CD4-positive, alpha-beta T cell (primary cell): ENCODE results near the gene SAMD10. TPM values are rescaled to one million over a fixed set of nuclear protein-coding genes. Genes with fewer than 3 reads are reported as not detected.

ENCODE experiments used
- ATAC-seq: fragments of 200-7000 bp; cut with Tn5 transposase; one replicate; pipeline ENCODE4 v1.10.0; 2022; ENCODE audit warnings: mild to moderate bottlenecking; ENCODE audit not compliant: poor library complexity
- CTCF ChIA-PET: fragments of 350-600 bp; sonication (Branson Sonifier 250); formaldehyde crosslinking; loops from one replicate; lab custom pipeline; 2021; ENCODE audit warnings: antibody characterized with exemption, inconsistent platforms; lab: Charles Lee
- POLR2A ChIA-PET: fragments of 350-600 bp; sonication (Branson Sonifier 250); formaldehyde crosslinking; loops from one replicate; lab custom pipeline; 2021; ENCODE audit warnings: antibody characterized with exemption, inconsistent platforms; lab: Charles Lee
- DNase-seq, 14 experiments: peaks; one replicate each; pipeline ENCODE4 v3.0.0-alpha.2; 2013 to 2020; ENCODE audit warnings: mixed read lengths in 2 of 14
- H3K27ac ChIP-seq, 2 donors: one replicate each; pipeline versions ENCODE4 v1.5.1 to v1.7.0; 2013; ENCODE audit warnings: low read length in 2 of 2, low read depth in 1 of 2, mild to moderate bottlenecking in 1 of 2
- H3K27me3 ChIP-seq, 2 experiments: 1 replicate in 1 of 2; 2 replicates in 1 of 2; pipeline versions ENCODE4 v1.6.1 to v1.7.0; 2013; ENCODE audit warnings: low read length in 2 of 2, control low read depth in 1 of 2, mild to moderate bottlenecking in 1 of 2, moderate library complexity in 1 of 2; ENCODE audit not compliant: insufficient read depth in 2 of 2, control insufficient read depth in 1 of 2
- H3K36me3 ChIP-seq: one replicate; pipeline ENCODE4 v1.6.1; 2013; ENCODE audit warnings: low read length, control low read depth; ENCODE audit not compliant: insufficient read depth
- H3K4me1 ChIP-seq: one replicate; pipeline ENCODE4 v1.6.1; 2013; ENCODE audit warnings: low read length, control low read depth; ENCODE audit not compliant: insufficient read depth
- H3K4me3 ChIP-seq: one replicate; pipeline ENCODE4 v1.5.1; 2013; ENCODE audit warnings: mild to moderate bottlenecking, low read length, moderate library complexity
- H3K9me3 ChIP-seq, 2 experiments: 1 replicate in 1 of 2; 2 replicates in 1 of 2; pipeline versions ENCODE4 v1.6.1 to v1.7.0; 2013; ENCODE audit warnings: low read length in 2 of 2, mild to moderate bottlenecking in 2 of 2, control low read depth in 1 of 2, moderate library complexity in 1 of 2; ENCODE audit not compliant: control insufficient read depth in 1 of 2, insufficient read depth in 1 of 2
- H3K27ac Mint-ChIP-seq: one replicate; pipeline ENCODE4 v1.8.0; 2020; ENCODE audit warnings: mixed read lengths
- H3K27me3 Mint-ChIP-seq: one replicate; pipeline ENCODE4 v1.8.0; 2021; ENCODE audit warnings: mixed read lengths
- H3K36me3 Mint-ChIP-seq: one replicate; pipeline ENCODE4 v1.8.0; 2021; ENCODE audit warnings: low read depth, mixed read lengths
- H3K4me1 Mint-ChIP-seq: one replicate; pipeline ENCODE4 v1.8.0; 2021; ENCODE audit warnings: low read depth, mixed read lengths
- H3K4me3 Mint-ChIP-seq: one replicate; pipeline ENCODE4 v1.8.0; 2020; ENCODE audit warnings: mild to moderate bottlenecking, mixed read lengths
- H3K9me3 Mint-ChIP-seq: one replicate; pipeline ENCODE4 v1.8.0; 2020; ENCODE audit warnings: mixed read lengths
- CTCF ChIP-seq: fragments of 200-600 bp; IDR thresholded peaks from one replicate; pipeline ENCODE4 v1.8.0; 2022; ENCODE audit warnings: antibody characterized with exemption, mild to moderate bottlenecking
- intact Hi-C, 2 experiments: fragments of 100-400 bp; cut with DNase I in 1 of 2; cut with micrococcal nuclease in 1 of 2; formaldehyde crosslinking; loops; one replicate each; pipeline versions ENCODE4 v1.15.1 to v1.9.0; 2023 to 2025; cut with DNase I, micrococcal nuclease
- total RNA-seq, 174 experiments: library from RNA in 2 of 174; stranded (reverse) in 2 of 174; gene quantifications; one replicate each; pipeline ENCODE4 v1.2.3 and lab custom pipeline; 2021 to 2026

SAMD10 gene
- total RNA-seq, 2 experiments from 2014 or later = 12.0 to 12.1 TPM

- peaks cover 97% of the 10 kb centered on the region for H3K36me3 Mint-ChIP-seq
- no peak overlapping the region for H3K27ac Mint-ChIP-seq
- DNase-seq = no peak
Observed at GRCh38 chr20:64025101-64025825, 45.8 kb upstream of the SAMD10 start.

GRCh38 chr20:64024141-64024990 lies 44.9 kb upstream of the SAMD10 start:
- ATAC-seq (no peak), DNase-seq (no peak)
- Histone ChIP-seq H3K27me3 (no peaks in the 10 kb centered on the region), H3K4me1 (no peaks in the 10 kb centered on the region), H3K27ac (no peak overlapping the region), H3K36me3 (peaks cover 96% of the 10 kb centered on the region), H3K4me3 (no peak overlapping the region), H3K9me3 (no peaks in the 10 kb centered on the region)
- ChIA-PET POLR2A (no interaction called here), CTCF (interaction anchor here (0.6 to 2.3 kb wide), 2 partner anchors 14 to 15 kb away, joined by 5 to 8 read pairs; no protein-coding TSS in a partner anchor)
- H3K27me3 Mint-ChIP-seq = no peaks in the 10 kb centered on the region
- no peak overlapping the region for H3K4me3 Mint-ChIP-seq
- intact Hi-C loops = no loop called here
- no peak overlapping the region for H3K27ac Mint-ChIP-seq
- peaks cover 97% of the 10 kb centered on the region for H3K36me3 Mint-ChIP-seq
- TF ChIP-seq CTCF = no peak
- no peaks in the 10 kb centered on the region for H3K9me3 Mint-ChIP-seq
- no peaks in the 10 kb centered on the region for H3K4me1 Mint-ChIP-seq

More at GRCh38 chr20:64025101-64025825, 45.8 kb upstream of the SAMD10 start:
- Mint-ChIP-seq H3K4me1 (no peaks in the 10 kb centered on the region), H3K9me3 (no peaks in the 10 kb centered on the region), H3K4me3 (no peak overlapping the region), H3K27me3 (no peaks in the 10 kb centered on the region)
- no peaks in the 10 kb centered on the region for H3K27me3 ChIP-seq
- no peak overlapping the region for H3K4me3 ChIP-seq
- H3K36me3 ChIP-seq = peaks cover 97% of the 10 kb centered on the region
- no peaks in the 10 kb centered on the region for H3K4me1 ChIP-seq
- POLR2A ChIA-PET = no interaction called here
- no peak for TF ChIP-seq CTCF
- intact Hi-C loops = no loop called here
- ATAC-seq = no peak
- H3K27ac ChIP-seq = no peak overlapping the region
- H3K9me3 ChIP-seq = no peaks in the 10 kb centered on the region
- CTCF ChIA-PET = interaction anchor here (0.6 to 2.3 kb wide), 3 partner anchors 14 to 358 kb away, joined by 3 to 8 read pairs (median 5); no protein-coding TSS in a partner anchor

- CTCF ChIA-PET = interaction anchor here (2.3 kb wide), 1 partner anchor 15 kb away, joined by 8 read pairs; no protein-coding TSS in a partner anchor
- no peaks in the 10 kb centered on the region for H3K27me3 ChIP-seq
- ATAC-seq = no peak
- Mint-ChIP-seq H3K4me1 (no peaks in the 10 kb centered on the region), H3K36me3 (peaks cover 97% of the 10 kb centered on the region), H3K27me3 (no peaks in the 10 kb centered on the region), H3K27ac (no peak overlapping the region), H3K4me3 (no peak overlapping the region), H3K9me3 (no peaks in the 10 kb centered on the region)
- H3K4me1 ChIP-seq = no peaks in the 10 kb centered on the region
- POLR2A ChIA-PET = no interaction called here
- DNase-seq = no peak
- H3K36me3 ChIP-seq = peaks cover 97% of the 10 kb centered on the region
- no peaks in the 10 kb centered on the region for H3K9me3 ChIP-seq
- intact Hi-C loops = no loop called here
- no peak overlapping the region for H3K27ac ChIP-seq
- no peak for TF ChIP-seq CTCF
- no peak overlapping the region for H3K4me3 ChIP-seq
Observed at GRCh38 chr20:64023361-64024140, 44.1 kb upstream of the SAMD10 start.
